ENCODE results near the gene TBX15.

The TBX15 gene

DNA sequence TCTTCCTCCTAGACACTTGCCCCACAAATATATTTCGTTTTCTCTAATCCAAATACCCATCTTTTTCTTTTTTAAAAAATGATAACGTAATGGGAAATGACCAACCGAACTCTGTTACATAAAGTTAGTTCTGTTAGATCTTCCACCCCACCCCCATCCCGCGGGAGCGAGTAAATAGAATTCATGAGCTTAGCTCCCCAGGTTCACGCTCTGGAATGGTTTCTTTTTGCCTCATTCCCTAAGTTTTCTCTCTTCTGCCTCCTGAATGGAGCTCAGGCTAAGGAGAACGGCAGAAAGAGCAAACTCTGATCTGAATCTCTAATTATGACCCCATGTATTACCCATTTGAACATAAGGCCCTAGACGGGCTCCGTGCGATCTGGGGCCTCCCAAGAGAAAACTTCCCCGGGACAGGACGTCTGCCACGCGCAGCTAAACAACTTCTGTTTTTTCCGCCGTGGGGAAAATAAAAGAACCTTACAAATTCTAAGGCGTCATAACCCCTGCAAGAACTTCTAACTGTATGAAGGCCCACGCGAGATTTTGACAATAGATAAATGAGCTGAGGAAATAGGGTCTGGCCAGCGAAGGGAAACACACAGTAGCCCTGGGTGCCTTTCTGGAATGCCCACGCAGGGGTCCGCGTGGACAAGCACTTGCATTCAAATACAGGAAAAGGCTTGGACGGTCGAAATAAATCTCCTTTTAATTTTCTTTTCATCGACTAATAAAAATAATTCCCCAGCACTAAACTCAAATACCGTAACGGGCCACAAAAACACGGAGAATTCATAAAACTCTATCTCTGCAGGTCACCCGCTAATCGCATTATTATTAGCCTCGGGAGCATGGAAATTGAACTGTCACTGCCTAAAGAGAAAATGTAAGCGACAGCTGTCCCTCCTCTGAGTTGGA, 2.2 kb downstream of the TBX15 start:
- DNase-seq (ENCODE audit: low read depth in 2 of 2): no peak

DNA sequence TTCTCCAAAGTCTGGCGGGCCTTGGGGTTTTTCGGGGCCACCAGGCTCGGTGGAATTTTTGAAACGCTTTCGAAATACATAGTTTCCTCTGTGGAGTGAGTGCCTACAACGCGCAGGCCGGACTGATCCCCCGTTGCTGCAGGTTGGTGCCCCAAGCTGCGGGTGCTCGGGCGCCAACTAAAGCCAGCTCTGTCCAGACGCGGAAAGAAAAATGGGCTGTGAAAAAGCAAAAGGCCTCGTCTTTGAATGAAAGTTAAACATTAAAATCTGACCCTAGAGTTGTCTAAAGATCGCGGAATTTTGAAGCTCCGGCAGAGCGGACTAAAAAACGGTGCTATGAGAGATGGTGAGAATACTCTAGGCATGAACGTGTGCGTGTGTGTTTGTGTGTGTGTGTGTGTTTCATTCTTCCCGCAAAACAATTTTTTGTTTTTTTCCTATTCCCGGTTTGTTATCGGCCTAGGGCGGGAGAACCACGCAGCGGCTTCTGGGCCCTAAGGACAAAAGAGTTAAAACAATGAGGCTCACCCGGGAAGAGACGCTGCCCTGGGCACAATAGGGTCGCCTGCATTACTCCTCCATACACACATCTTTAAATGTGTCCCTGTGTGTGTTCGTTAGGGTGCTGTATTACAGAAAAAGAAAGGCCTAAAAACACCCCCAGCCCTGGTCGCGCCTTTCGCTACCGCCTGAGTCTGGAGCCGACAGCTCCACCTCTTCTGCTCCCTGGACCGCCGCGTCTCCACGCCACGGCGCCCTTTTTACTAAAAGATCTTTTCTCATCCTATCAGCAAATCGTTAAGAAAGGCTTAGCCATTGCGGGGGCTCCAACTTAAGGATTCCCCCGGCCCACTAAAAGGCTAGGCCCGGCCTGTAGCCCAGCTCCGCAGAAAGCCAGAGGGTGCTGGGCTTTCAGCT, 3.2 kb downstream of the TBX15 start:
- no peak for DNase-seq (ENCODE audit: low read depth in 2 of 2)

DNA sequence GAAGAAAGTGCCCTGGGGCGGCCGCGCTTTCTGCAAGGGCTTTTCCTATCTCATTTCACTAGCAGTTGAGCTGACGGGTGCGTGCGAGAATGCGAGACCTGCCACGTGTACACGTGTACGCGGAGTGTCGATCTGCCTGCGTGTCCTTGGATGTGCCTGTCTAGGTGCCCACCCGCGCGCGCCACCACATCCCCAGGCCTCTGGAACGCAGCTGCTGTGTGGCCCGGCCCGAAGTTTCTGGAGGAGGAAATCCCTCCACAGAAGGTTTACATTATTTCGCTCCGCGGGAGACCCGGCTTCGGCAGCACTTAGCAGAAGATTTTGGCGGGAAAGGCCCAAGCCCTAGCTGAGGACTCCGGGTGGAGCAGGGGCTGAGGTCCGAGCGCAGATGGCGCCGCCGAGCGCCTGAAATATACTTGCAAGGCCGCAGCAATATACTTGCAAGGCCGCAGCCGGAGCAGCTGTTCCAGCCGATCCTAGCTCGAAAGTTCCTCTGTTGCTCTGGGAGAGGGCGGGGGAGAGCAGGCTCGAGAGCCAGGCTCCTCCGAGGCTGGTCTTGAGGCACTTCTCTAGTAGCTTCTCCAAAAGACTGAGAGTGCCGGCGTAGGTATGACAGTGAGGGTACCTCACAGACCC, 3.9 kb downstream of the TBX15 start:
- DNase-seq (ENCODE audit: low read depth in 2 of 2): peak in 1 of 2 experiments; percentile 58

DNA sequence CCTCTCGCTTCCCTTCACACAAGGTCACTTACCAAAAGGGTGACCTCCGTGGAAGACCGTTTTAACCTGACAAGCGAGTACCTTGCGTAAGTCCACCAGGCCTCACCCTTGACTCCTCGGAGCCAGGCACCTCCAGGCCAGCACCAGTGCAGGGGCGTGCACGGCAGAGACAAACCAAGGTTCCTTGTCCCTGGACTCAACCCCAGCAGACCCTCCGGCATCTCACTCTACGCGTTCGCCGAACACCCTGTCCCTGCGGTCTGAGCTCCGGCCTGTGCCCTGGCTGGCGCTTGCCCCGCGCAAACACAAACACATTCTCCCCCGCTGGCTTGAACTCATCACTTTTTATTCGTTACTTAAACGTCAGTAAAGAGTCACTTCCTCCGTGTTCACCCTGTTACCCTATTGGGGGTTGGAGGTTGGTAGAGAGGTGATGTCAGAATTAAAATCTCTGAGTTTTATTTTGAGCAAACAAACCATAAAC, 4.5 kb downstream of the TBX15 start:
- DNase-seq (ENCODE audit: low read depth in 2 of 2): no peak

DNA sequence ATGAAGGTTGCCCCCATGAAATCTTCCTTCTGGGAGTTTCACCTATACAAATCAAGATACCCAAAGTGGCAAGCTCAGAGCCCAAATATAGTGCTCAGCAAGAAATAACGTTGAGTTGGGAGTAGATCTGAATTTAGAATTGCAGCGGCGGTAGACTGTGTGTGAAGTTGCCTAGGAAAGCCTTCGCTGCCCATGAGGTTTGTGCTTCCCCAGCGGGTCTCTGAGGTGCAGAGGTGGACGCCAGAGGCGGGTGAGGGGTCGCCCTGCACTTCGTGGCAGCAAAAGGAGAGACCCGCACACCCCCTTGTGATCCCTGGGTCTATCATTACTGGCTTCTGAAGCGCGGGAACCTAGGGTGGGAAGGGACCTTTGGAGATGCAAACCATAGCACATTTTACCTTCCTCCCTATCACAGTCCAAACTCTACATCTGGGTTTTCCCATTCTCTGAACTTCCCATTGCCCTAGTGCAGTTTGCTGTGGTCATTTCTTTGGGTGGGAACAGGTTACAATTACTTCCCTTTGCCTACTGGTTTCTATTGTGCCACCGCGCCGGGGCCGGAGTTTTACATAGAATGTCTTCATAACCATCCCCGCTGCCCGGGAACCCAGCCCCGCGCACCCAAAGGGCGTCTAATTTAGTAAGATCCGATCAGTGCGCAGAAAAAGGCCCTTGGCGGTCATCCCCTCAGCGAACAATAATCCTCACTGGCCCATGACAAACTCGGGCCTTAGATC, 5.2 kb downstream of the TBX15 start:
- DNase-seq (ENCODE audit: low read depth in 2 of 2): no peak

DNA sequence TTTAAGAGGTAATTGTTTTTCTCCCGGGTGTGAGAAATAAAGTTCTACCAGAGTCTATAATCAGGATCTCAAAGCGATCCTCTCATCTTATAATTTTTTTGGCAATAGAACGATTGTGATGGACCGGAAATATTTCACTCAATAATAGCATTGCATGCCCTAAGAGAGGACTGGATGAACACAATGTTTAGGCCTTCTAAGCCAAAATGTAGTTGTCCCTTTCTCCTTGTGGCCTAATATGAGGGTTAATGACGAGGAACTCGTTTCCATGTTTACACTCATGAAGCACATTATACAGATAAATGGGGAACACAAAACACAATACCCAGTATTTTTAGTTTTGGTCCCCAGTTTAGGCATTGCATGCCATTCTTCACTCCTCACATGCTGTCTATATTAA, 5.9 kb downstream of the TBX15 start:
- no peak for DNase-seq (ENCODE audit: low read depth in 2 of 2)

DNA sequence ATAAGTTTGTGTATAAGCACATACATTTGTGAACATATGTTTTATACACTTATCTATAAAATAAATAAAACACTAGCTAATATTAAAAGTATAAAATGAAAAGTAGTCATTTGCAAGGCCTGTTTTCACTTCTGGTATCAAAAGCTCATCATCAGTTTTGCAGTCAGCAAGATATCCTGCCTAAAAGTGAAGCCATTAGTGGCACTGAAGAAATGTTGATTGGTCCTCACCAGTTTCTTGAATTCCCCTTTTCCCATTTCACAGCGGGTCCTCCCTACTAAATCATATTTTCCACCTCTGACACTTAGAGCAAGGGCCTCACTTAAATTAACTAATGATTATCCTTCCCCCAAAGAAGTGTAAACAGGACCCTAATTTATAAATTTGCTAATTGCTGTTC, 6.7 kb downstream of the TBX15 start:
- no peak for DNase-seq (ENCODE audit: low read depth in 2 of 2)

DNA sequence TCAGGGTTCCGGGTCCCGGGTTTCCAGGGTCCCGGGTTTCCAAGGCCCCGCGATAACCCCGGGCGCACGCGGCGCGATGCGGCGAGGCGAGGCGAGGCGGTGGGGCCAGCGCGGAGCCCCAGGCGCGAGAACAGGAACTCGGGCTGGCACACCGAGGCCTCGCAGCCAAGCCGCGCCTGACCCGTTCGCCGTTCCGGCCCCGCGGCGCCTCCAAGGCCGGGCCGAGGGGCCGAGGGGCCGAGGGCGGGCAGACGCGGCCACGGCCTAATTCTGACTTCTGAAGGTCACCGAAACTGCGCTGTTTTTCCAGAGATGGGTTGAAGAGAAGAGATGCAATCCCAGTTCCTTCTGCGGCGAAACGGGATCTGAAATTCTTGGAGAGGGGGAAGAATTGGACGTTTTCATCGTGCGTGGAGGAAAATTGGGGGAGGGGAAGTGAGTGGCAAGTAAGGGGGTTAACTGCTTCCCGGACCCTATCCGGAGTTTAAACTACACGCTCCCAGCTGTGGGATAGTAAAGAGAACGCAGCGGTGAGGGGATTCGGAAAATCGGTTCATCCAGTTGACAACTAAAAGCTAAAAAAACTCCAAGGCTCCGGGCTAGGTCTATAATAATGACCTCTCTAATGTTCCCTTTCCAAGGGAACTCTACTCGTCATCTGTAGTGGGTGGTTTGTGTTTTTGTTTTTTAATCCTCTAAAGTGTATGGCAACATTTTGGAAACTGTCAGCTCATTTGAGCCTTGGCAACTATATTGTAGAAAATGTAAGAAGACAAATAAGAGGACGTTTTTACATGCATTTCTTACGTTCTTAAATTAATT, 8.2 kb downstream of the TBX15 start:
- DNase-seq (ENCODE audit: low read depth in 2 of 2): no peak

DNA sequence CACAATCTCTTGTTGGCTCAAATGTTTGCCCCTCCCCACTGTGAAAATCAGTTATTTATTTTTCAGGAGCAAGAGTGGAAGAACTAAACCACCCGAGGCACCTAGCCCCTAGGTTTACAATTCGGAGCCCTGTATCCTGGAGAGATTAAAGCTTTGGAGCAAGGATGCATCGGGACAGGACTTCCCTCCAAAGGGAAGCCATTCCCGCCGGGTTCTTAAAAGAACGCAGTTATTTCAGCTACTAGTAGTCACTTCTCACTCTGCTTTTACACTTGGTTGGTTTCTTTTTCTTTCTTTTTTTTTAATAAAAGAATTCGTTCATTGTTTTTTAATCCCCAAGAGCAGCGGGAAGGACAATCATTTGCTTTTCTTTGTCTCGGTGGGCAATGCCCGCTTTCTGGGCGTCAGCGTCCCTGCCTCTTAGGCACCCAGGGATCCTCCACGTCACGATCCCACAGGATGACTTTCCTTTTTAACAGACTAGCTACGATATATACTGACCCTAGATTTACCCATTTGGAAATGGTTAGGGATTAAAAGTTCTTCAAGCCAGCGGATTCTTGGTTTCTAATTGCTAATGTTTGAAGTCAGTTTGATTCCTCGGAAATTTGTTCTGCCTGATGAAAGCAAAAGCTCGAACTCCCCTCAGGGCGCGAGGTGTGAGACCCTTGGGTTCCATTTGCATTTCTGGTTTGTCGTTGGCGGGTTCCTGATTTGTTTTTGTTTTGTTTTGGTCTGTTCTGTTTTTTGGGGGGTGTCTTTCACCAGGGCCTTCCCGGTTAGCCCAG, 9.0 kb downstream of the TBX15 start:
- DNase-seq (ENCODE audit: low read depth in 2 of 2): no peak

DNA sequence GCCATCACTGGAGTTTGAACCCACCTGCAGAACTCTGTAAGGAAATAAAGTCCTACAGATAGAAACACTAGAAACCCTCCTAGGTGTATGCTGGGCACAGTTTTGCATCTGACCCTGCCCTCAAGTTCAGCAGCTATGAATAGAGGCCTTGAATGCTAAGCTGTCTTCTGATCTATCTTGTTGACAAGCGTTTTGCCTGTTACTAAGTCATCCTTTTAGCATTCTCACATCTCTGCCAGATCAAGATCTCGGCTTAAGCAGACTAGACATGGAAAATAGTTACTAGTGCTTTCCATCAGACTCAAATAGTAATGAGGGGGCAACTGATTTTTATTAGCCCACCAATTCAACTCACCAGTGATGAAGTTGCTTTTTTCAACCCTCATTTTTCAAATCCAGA, 10.5 kb downstream of the TBX15 start:
- no peak for DNase-seq (ENCODE audit: low read depth in 2 of 2)

DNA sequence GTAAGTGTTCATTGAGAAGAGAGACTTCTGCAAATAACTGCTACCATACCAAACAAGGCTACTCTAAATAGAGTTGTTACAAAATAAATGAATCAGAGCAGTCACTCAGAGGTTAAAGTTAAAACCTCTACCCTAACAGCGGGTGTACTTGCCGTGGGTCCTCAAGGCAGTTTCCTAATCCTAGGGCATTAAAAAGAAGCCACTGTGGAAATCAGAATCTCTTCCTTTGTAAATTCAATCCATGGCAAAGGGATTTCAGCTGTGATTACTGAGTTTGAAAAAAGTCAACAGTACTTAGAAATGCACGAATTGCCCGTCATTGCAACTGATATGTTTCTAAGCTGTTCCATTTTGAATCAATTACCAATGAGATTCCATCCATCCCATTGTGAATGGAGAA, 13.5 kb downstream of the TBX15 start:
- DNase-seq (ENCODE audit: low read depth in 2 of 2): no peak

DNA sequence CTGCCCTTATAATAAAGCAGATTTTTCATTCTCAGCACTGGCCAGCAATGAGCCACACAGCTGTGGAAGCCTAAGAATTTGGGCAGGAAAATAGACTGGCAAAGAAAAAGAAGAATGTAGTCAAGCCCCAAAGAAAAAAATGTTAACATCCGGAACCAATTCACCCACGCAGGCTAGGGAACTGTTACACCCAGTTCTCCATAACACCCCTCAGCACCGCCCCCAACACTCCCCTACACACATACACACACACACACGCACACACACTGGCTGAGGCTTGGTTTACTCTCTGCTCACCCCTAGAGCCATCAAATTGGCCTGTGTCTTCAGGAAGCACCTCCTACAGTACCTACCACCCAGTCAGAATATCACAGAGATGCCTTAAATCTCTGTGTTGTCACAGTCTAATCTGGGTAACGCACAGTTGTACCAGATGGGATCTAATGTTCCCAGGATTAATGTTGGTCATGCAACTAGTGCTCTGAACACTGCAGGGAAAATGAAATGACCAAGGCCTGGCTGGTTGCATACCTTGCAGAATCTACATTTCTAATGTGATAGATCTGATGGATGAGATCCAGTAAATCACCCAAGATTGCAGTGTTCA, 14.5 kb downstream of the TBX15 start:
- no peak for DNase-seq (ENCODE audit: low read depth in 2 of 2)

DNA sequence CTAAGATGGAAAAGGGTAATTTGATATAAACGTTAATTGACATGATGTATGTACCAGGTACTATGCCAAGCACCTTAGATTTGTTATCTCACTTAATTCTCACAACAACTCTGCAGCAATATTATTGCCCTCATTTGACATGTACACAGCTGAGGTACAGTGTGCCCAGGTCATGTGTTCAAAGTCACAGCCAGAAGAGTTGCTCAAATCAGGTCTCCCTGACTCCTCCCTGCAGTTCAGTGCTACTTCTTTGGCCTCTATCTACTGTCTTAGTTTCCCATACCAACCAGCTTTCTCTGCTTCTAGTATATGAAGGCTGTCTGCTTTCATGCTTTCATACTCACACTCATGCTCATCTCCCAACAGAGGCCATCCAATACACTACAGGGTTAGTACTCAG, 15.1 kb downstream of the TBX15 start:
- DNase-seq (ENCODE audit: low read depth in 2 of 2): no peak

DNA sequence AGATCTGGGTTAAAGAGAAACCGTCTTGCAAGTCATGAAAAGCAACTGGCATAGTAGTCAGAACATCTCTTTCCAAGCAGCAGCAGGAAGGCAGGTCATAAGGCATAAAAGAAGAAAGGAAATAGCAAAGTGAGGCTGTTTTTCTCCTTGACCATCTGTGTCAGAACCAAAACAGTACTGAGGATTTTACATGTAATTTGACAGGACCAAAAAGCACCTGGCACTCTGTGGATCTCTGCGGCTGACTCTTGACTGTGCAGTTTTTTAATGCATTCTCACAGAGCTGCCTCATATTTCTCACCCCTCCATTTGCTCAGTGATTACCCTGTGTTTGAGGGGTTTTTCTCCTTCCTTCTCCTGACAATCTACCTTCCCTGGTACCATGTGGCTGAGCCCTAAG, 17.7 kb downstream of the TBX15 start:
- no peak for DNase-seq (ENCODE audit: low read depth in 2 of 2)

DNA sequence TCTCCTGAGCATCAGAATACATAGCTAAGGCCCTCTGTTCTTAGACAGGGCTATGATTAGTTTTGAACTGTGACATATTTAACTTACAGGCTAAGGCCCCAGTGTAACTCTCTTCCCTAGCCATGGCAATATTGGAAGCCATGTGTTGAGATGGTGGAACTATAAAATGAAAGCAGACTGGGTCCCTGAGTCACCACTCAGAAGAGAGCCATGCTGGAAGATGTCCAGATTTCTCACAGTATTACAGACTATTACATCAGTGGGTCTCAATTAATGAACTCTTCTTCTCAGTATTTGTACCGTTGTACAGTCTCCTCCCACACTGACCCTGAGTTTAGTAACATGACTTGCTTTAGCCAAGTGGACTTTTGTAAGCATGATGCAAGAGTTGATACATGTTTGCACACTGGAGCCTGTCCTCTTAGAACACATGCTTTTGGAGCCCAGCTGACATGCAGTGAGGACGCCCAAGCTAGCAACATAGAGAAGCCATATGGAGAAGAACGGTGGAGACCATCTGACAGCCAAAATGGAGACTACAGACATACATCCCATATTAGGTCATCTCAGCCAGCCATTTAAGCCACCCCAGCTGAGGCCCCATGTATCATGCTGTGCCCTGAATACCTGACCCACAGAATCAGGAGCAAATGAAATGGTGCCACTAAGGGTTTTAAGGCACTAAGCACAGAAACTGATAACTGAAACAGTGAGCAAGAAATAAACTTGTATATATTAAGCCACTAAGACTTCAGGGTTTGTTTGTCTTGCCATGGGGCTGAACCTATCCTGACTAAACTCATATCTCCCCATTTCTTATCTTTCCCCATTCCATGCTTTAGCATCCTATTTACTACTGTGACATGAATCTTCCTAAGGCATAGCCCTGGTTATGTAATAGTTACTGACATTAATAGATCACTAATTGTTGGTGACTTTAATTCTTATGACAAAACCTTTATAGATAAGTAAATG, 24.4 kb downstream of the TBX15 start:
- peak; percentile 92 for DNase-seq (ENCODE audit: low read depth in 2 of 2)

DNA sequence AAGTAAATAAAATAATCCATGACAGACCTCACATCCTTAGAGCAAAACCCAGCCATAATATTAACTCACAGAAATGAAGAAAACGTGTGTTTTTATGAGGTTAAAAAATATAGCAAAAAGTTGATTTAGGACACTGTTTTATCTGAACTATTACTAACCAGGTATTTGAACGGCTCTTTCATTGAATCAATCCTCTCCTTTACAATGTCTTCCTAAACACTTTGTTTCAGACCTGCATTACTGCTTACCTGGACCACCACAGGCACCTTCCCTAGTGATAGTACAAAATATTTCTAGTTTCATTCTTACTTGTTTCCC, 25.0 kb downstream of the TBX15 start:
- no peak for DNase-seq (ENCODE audit: low read depth in 2 of 2)

DNA sequence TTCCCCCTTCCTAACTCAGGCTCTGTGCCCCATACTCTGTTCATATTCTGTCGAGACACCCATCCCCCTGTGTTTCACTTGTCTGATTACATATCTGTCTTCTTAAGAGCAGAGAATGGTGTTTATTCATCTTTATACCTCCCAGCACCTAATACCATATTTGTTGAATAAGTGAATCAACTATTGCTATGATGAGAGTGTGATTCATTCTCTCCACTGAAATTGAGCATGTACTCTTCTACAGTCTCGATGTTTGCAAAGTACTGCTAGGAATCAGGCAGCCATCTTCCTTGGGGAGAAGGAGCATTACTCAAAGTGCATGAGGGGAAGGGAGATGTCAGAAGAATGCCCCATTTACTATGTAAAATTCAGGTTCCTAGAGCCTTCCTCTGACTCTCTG, 27.0 kb downstream of the TBX15 start:
- DNase-seq (ENCODE audit: low read depth in 2 of 2): no peak

DNA sequence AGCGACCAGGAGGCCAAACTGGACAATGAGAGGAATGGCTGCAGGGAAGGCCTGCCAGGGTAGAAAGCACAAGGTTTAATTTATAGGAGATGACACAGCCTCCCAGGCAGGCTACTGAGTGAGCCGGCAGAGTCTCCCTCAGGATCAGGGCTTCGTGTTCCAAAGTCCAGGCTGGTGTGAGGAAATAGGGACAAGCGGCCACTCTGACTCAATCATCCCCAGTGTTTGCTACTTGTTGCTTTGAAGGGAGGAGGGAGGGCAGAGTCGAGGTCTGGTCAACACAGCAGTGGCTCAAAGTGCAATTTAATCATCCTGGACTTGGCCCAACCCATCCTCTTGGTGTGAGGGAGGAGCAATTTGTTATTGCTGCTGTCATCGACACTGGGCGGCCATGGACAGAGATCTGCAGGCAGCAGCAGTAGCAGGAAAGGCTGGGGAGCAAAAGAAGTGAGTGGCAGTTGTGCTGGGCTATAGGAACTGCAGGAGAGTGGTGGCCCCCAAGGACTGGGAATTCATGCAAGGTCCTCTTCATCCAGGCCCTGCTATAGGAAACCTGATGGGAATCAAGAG, 27.5 kb downstream of the TBX15 start:
- DNase-seq (ENCODE audit: low read depth in 2 of 2): no peak
